Measurements from ENCODE around the gene C4A. TPM values are rescaled to one million over a fixed set of nuclear protein-coding genes. Genes with fewer than 3 reads are reported as not detected.
A peak's percentile ranks its signal among the peaks of the same experiment; 100 is the strongest.

C4A gene
- total RNA-seq, 2 donors from 2014 or later: 30.2 to 162 TPM

GRCh38 chr6:31969712-31970603, 11.9 kb upstream of the C4A start:
- peaks cover 19 to 38% of the 10 kb centered on the region in 2 donors for H3K4me1 ChIP-seq (ENCODE audit: control insufficient read depth in 1 of 2, low read depth in 2 of 2)
- peak overlapping the region; percentile 91 to 95 for H3K27ac ChIP-seq
- TF ChIP-seq, protein P1, sequence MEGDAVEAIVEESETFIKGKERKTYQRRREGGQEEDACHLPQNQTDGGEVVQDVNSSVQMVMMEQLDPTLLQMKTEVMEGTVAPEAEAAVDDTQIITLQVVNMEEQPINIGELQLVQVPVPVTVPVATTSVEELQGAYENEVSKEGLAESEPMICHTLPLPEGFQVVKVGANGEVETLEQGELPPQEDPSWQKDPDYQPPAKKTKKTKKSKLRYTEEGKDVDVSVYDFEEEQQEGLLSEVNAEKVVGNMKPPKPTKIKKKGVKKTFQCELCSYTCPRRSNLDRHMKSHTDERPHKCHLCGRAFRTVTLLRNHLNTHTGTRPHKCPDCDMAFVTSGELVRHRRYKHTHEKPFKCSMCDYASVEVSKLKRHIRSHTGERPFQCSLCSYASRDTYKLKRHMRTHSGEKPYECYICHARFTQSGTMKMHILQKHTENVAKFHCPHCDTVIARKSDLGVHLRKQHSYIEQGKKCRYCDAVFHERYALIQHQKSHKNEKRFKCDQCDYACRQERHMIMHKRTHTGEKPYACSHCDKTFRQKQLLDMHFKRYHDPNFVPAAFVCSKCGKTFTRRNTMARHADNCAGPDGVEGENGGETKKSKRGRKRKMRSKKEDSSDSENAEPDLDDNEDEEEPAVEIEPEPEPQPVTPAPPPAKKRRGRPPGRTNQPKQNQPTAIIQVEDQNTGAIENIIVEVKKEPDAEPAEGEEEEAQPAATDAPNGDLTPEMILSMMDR (IDR thresholded peaks at IDR 0.05): no peak
- peaks cover 39% of the 10 kb centered on the region for H3K36me3 ChIP-seq
- ATAC-seq (ENCODE audit: insufficient number of reproducible peaks, low FRiP score, low read depth) (no peak), DNase-seq (ENCODE audit: low spot score) (no peak)
- no peaks in the 10 kb centered on the region for H3K27me3 ChIP-seq (replicated peaks; ENCODE audit: insufficient read depth)
- H3K9me3 ChIP-seq: no peaks in the 10 kb centered on the region
- H3K4me3 ChIP-seq: peak overlapping the region; percentile 79

DNA sequence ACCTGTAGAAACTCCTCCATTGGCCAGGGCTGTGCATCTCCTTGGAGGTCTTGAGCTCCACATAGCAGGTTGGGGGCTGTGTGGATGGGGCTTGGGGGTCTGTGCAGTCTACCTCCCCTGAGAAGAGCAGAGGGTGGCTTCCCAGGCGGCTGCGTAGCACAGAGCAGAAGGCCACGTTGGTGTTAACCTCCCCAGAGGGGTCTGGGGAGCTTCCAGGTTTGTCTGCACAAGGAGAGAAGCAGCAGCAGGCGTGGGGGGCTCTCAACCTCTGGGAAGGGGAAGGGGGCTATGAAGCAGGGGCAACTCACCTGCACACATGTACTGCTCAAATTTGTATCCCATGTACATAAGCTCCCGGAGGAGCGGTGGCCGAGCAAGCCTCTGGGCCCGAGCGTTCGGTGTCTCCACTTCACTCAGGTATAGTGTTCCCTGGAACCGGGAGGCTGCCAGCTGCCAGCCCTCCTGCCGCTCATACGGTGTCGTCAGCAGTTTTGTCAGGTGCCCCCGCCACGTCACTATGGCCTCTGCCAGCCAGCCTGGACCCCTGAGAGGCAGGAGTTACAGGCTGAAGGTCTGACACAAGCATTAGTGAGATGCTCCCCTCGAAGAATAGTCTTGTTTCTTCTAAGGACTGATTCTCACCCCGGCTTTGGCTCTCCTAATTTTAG, 11.1 kb upstream of the C4A start:
- TF ChIP-seq, protein P1 (IDR thresholded peaks at IDR 0.05): no peak
- Histone ChIP-seq H3K27me3 (replicated peaks; ENCODE audit: insufficient read depth) (no peaks in the 10 kb centered on the region), H3K4me3 (peak overlapping the region; percentile 79), H3K4me1 (ENCODE audit: control insufficient read depth in 1 of 2, low read depth in 2 of 2) (peaks cover 19 to 38% of the 10 kb centered on the region in 2 donors), H3K27ac (peak overlapping the region; percentile 91 to 95), H3K36me3 (peaks cover 37% of the 10 kb centered on the region), H3K9me3 (no peaks in the 10 kb centered on the region)
- no peak for DNase-seq (ENCODE audit: low spot score)
- ATAC-seq (ENCODE audit: insufficient number of reproducible peaks, low FRiP score, low read depth): no peak

DNA sequence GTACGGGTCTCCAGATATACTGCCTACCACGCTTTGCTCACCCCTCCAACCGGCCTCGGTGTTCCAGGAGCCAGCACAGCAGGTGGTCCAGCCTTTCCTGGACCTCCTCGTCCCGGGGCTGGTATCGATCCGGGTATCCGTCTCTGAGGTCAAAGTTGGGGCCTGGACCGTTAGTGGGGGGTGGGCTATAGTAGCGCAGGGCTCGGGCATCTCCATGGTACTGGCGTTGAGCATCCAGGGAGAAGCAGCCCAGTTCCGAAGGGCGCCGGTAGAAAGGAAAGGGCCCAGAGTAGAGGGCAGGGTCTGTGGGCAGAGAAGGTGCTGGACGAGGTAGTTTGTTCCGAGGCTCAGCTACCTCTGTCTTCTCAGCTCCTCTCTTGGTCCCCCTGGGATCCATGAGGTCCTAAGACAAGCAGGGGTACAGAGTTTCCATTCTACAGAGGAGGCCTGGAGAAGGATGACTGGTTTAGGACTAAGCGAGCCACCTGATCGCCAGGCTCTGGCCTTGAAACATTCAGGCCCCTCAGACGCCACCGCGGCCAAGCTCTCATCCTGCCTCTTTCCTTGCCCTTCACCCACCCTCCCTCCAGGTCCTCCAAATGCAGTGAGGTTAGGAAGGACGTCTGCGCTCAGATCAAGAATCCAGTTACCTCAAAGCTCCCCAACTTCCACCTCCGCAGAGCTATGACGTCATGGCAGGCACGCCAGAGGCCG, 10.4 kb upstream of the C4A start:
- H3K36me3 ChIP-seq: peaks cover 30% of the 10 kb centered on the region
- H3K27me3 ChIP-seq (replicated peaks; ENCODE audit: insufficient read depth): no peaks in the 10 kb centered on the region
- H3K9me3 ChIP-seq: no peaks in the 10 kb centered on the region
- ATAC-seq (ENCODE audit: insufficient number of reproducible peaks, low FRiP score, low read depth) (no peak), DNase-seq (ENCODE audit: low spot score) (no peak)
- H3K4me1 ChIP-seq (ENCODE audit: control insufficient read depth in 1 of 2, low read depth in 2 of 2): peaks cover 19 to 38% of the 10 kb centered on the region in 2 donors
- H3K27ac ChIP-seq: peak overlapping the region; percentile 91 to 95
- H3K4me3 ChIP-seq: peak overlapping the region; percentile 79
- TF ChIP-seq, protein P1 (IDR thresholded peaks at IDR 0.05): no peak

DNA sequence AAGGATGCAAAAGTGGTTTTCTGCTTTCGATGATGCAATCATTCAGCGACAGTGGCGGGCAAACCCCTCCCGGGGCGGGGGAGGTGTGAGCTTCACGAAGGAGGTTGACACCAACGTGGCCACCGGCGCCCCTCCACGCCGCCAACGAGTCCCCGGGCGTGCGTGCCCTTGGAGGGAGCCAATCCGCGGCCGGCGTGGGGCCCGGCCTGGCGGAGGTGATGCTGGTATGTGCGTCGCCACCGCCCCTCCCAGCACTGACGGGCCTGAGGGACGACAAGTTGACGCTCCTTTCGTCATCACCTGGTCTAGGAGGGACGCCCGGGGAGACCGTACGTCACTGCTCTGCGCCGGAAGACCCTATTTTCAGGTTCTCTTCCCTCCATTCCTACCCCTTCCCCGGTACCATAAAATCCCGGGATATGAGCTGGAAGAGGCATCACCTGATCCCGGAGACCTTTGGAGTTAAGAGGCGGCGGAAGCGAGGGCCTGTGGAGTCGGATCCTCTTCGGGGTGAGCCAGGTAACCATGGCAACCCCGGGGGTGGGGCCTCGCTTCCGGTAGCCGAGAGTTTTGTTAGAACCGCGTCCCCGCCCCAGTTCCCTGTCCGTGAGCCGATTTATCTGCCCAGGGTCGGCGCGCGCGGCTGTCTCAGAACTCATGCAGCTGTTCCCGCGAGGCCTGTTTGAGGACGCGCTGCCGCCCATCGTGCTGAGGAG, 9.7 kb upstream of the C4A start, which contains the start of gene DXO:
Gene DXO (minus strand): TSS at position 146 of the 716 bp plus-strand sequence. CDS start 463 bp downstream, outside the sequence.
- H3K27me3 ChIP-seq (replicated peaks; ENCODE audit: insufficient read depth): no peaks in the 10 kb centered on the region
- no peaks in the 10 kb centered on the region for H3K9me3 ChIP-seq
- peak within 1 kb of the TSS; percentile 79 for H3K4me3 ChIP-seq
- DNase-seq (ENCODE audit: low spot score) (peak; percentile 94), ATAC-seq (ENCODE audit: insufficient number of reproducible peaks, low FRiP score, low read depth) (peak; percentile 93)
- TF ChIP-seq, protein P1 (IDR thresholded peaks at IDR 0.05): no peak
- H3K4me1 ChIP-seq (ENCODE audit: control insufficient read depth in 1 of 2, low read depth in 2 of 2): peaks cover 19 to 38% of the 10 kb centered on the region in 2 donors
- peak within 1 kb of the TSS; percentile 91 to 95 for H3K27ac ChIP-seq
- H3K36me3 ChIP-seq: peaks cover 23% of the 10 kb centered on the region
